AG09309 (cell line): ENCODE measurements around the gene NKX2-1.
A peak's percentile ranks its signal among the peaks of the same experiment; 100 is the strongest.
"Not testable (repeated sequence)": the region's sequence is repeated elsewhere in the genome, so short reads cannot be mapped to it uniquely, and the experiment has no call there.

ENCODE experiments used
- DNase-seq: peaks from one replicate; pipeline ENCODE4 v3.0.0-alpha.2; 2010; ENCODE audit warnings: low read depth
- H3K4me3 ChIP-seq: 2 replicates; pipeline ENCODE4 v1.5.1; 2011; ENCODE audit warnings: mild to moderate bottlenecking, low read depth, low read length, moderate library complexity; ENCODE audit not compliant: control insufficient read depth
- CTCF ChIP-seq: IDR thresholded peaks from 2 replicates; pipeline ENCODE4 v1.5.1; 2011; ENCODE audit warnings: mild to moderate bottlenecking, low read depth, low read length, inconsistent platforms; ENCODE audit not compliant: insufficient read depth, control insufficient read depth; ENCODE audit errors: missing control alignments

NKX2-1 gene

GRCh38 chr14:36519431-36520321, at the start of gene NKX2-1:
Gene NKX2-1, minus strand, starts transcription at chr14:36520232. Its CDS starts 103 bp downstream, at chr14:36520129.
- no peak for TF ChIP-seq CTCF
- peak within 1 kb of the TSS; percentile 3 for H3K4me3 ChIP-seq
- no peak for DNase-seq

- no peak for DNase-seq
- TF ChIP-seq CTCF = peak; percentile 89
- no peak overlapping the region for H3K4me3 ChIP-seq
Measured at GRCh38 chr14:36556811-36557433, 36.9 kb upstream of the NKX2-1 start.

GRCh38 chr14:36555998-36556743, 36.1 kb upstream of the NKX2-1 start:
- TF ChIP-seq CTCF = no peak
- no peak overlapping the region for H3K4me3 ChIP-seq
- DNase-seq = no peak

- H3K4me3 ChIP-seq = no peak overlapping the region
- DNase-seq = peak; percentile 23
- TF ChIP-seq CTCF = peak; percentile 68
Measured at GRCh38 chr14:36553656-36554260, 33.7 kb upstream of the NKX2-1 start.

- H3K4me3 ChIP-seq = no peak overlapping the region
- no peak for TF ChIP-seq CTCF
- DNase-seq = no peak
Measured at GRCh38 chr14:36550899-36551298, 30.9 kb upstream of the NKX2-1 start.

- DNase-seq, H3K4me3 ChIP-seq: not testable (repeated sequence)
Measured at GRCh38 chr14:36544280-36544679, 24.2 kb upstream of the NKX2-1 start.
